Activated T-cell treated with anti-CD3 and anti-CD28 coated beads, Interleukin-2, amount 50 U/mL, for 1 hour (primary cell): ENCODE results near the gene HADHA.

Experiments
- DNase-seq: peaks from one replicate; pipeline ENCODE4 v3.0.0-alpha.2; 2020

The HADHA gene

GRCh38 chr2:26190369-26190768 is 54.1 kb downstream of the HADHA start:
- no peak for DNase-seq

DNA sequence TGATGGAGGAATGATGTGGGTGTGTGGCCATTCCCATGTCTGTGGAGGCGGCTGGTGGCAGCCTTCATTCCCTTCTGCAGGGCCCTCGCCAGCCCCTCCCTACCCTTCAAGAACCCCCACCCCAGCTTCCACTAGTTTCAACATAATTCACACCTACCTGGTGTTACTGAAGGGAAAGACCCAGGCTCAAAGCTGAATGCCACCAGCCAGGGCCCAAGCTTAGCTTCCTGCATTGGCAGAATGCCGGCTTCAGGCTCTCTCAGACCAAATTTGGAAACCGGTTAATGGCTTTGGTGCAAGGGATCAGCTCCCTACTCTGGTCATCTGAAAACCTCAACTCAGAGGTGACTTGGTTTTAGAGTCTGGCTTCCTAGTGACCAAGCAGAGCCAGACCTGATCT is 54.7 kb downstream of the HADHA start:
- DNase-seq: no peak

DNA sequence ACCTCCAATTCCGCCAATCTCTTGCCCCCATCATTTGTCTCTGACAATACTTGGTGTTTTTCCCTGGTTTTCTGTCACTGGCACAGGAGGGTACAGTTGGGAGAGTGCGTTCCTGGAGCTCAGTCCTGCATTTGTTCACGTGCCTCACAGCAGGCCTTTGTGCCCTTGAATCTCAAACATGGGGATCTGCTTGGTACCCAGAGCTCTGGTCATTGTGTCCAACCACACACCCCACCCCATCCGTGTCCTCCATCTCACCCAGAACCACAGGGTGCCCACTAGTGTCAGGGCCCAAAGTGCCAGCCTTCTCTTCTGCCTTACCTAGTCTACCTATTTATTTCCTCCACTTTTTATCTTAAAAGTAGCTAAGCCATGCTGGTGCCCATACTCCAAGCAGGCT is 55.3 kb downstream of the HADHA start:
- no peak for DNase-seq

- DNase-seq: no peak
These were observed 56.8 kb downstream of the HADHA start for GRCh38 chr2:26187537-26188104.

DNA sequence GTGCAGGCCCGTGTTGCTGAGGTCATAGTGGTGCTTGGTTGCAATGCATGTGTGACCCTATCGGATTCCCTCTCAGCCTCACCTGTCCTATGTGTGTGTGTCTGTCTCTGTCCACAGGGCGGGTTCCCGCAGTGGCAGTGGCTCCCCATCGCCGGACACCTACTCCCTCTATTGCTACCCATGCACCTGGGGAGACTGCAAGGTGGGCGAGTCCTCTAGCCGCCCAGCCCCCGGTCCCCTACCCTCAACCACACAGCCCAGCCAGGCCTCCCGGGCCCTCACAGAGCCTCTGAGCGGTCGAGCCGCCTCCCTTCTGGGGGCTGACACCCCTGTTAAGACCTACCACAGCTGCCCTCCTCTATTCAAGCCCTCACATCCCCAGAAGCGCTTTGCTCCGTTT is 57.3 kb downstream of the HADHA start:
- DNase-seq: no peak

GRCh38 chr2:26185954-26186770 is 58.3 kb downstream of the HADHA start:
- no peak for DNase-seq

GRCh38 chr2:26185304-26185928 is 59.0 kb downstream of the HADHA start:
- DNase-seq: no peak

DNA sequence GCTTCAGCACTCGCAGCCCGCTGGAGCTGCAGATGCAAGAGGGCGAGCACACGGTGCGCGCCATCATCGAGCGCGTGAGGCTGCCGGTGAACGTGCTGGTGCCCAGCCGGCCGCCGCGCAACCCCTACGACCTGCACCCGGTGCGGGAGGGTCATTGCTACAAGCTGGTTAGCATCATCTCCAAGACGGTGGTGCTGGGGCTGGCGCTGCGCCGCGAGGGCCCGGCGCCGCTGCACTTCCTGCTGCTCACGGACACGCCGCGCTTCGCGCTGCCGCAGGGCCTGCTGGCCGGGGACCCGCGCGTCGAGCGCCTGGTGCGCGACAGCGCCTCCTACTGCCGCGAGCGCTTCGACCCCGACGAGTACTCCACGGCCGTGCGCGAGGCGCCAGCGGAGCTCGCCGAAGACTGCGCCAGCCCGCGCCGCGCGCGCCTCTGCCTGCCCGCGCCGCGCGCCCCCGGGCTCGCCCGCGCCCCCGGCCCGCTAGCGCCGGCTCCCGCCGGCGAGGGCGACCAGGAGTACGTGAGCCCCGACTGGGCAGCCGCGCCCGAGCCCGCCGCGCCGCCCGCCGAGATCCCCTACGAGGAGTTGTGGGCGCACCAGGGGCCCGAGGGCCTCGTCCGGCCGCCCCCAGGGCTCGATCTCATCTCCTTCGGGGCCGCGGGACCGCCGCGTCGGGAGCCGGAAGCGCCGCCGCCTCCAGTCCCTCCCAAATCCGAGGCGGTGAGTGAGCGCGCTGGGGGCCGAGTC is 59.7 kb downstream of the HADHA start:
- peak; percentile 91 for DNase-seq

GRCh38 chr2:26184121-26184520 is 60.3 kb downstream of the HADHA start:
- no peak for DNase-seq

GRCh38 chr2:26182887-26183630 is 61.4 kb downstream of the HADHA start:
- no peak for DNase-seq

GRCh38 chr2:26182441-26182840 is 62.0 kb downstream of the HADHA start:
- no peak for DNase-seq

- DNase-seq: no peak
These were observed 65.0 kb downstream of the HADHA start for GRCh38 chr2:26179446-26179913.

GRCh38 chr2:26178746-26179436 is 65.5 kb downstream of the HADHA start:
- no peak for DNase-seq

GRCh38 chr2:26178246-26178645 is 66.2 kb downstream of the HADHA start:
- no peak for DNase-seq

DNA sequence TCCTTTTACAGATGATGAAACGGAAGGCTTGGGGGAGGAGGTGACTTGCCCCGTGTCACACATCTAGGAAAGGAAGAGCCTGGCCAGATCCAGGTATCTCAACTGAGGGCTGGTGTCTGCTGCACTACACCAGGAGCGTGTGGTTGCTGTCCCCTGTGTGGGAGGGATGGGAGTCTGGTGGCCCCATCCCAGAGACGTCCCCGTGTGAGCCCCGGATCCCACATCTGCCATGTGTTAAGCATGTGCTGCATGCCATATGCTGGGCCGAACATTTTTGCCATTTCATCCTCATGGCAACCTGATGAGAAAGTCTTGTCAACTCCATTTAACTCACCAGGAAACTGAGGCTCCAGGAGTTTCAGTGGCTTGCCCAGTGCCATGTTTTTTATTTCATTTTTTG is 67.3 kb downstream of the HADHA start:
- no peak for DNase-seq

DNA sequence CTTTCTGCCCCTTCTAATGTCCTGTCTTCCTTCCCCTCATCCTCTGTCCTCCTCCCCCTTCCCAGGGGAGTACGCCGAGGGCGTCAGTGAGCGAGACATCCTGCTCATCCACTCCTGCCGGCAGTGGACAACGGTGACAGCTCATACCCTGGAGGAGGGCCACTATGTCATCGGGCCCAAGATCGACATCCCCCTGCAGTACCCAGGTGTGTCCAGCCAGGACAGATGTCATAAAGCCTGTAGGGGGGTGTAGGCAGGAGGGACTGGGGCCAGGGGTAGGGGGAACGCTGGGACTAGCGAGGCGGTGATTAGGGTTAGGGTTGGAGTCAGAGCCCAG is 68.2 kb downstream of the HADHA start:
- no peak for DNase-seq

- no peak for DNase-seq
These were observed 68.8 kb downstream of the HADHA start for GRCh38 chr2:26175466-26176278.

DNA sequence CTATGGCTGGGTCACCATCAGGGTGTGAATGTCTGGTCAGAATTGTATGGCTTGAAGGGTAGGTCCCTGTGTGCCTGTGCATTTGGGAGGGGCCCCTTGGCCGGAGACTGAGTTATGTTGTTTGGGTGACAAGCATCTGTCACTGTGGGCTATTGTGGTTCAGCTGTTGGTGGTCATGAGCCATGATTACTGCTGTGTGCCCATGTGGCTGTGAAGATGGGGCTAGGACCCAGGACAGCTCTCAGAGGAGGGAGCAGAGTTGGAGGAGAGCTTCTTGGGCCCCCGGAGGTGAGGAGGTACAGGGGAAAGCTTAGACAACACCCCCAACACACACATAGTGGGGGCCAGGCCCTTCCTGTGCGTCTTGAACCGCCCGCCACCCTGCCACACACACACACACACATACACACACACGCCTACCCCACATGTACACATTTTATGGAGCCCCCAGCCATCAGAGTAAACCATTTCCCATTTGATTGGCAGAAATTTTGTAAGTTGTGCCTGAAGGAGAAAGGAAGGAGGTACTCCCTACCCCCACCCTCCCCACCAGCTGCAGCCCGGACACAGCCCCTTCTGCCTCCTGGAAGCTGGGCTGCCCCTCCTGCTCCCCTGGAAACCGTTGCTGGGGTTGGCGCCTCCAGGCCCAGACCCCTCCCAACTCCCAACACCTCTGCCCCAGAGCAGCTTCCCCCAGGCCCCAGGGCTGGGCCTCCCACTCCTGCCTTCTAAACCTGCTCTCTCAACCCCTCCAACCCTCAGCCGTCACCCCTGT is 69.6 kb downstream of the HADHA start:
- DNase-seq: no peak

GRCh38 chr2:26173776-26174482 is 70.5 kb downstream of the HADHA start:
- no peak for DNase-seq
